Measurements from ENCODE around the gene SUPV3L1.

Gene SUPV3L1

DNA sequence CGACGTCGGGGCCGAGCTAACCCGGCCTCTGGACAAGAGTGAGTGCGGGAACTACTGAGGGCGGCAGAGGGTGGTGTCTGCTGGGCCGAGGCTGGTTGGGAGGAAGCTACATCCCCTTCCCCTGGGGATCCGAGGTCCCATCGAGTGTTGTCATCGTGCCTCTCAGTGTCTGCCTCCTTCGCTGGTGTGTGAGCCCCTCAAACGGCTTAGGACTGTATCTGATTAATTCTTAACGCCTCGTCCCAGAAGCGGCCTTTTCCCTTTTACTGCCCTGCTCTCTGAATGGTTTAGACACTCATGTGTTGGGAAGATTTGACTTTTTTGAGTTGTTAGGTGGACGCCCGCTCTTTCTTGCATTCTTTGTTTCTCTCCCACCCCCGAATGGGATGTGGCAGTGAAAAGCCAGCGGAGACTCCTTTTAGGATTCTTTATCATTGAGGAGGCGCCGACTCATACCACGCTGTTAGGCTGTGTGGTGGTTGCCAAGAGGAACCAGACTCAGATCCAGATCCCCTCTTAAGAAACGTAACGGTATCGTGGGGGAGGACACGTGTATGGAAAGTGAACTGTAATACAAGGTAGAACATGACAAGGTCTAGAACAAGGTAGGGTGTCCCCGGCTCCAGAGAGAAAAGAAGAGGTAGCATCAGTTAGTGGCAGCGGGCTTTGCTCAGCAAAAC is 631 bp downstream of the SUPV3L1 start:
- TF ChIP-seq ZBTB7A (IDR thresholded peaks at IDR 0.05; ENCODE audit: low read depth): no peak
- no peak for TF ChIP-seq CEBPB (IDR thresholded peaks at IDR 0.05)
- no peak for TF ChIP-seq RAD21 (IDR thresholded peaks at IDR 0.05; ENCODE audit: low read depth)
- TF ChIP-seq NFIC (IDR thresholded peaks at IDR 0.05): no peak
- TF ChIP-seq EGR1 (IDR thresholded peaks at IDR 0.05): no peak
- TF ChIP-seq, protein P1, sequence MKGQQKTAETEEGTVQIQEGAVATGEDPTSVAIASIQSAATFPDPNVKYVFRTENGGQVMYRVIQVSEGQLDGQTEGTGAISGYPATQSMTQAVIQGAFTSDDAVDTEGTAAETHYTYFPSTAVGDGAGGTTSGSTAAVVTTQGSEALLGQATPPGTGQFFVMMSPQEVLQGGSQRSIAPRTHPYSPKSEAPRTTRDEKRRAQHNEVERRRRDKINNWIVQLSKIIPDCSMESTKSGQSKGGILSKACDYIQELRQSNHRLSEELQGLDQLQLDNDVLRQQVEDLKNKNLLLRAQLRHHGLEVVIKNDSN (IDR thresholded peaks at IDR 0.05): no peak
- no peak for TF ChIP-seq TEAD4 (IDR thresholded peaks at IDR 0.05)
- TF ChIP-seq EP300 (IDR thresholded peaks at IDR 0.05; ENCODE audit: borderline replicate concordance): no peak
- TF ChIP-seq, protein P2, sequence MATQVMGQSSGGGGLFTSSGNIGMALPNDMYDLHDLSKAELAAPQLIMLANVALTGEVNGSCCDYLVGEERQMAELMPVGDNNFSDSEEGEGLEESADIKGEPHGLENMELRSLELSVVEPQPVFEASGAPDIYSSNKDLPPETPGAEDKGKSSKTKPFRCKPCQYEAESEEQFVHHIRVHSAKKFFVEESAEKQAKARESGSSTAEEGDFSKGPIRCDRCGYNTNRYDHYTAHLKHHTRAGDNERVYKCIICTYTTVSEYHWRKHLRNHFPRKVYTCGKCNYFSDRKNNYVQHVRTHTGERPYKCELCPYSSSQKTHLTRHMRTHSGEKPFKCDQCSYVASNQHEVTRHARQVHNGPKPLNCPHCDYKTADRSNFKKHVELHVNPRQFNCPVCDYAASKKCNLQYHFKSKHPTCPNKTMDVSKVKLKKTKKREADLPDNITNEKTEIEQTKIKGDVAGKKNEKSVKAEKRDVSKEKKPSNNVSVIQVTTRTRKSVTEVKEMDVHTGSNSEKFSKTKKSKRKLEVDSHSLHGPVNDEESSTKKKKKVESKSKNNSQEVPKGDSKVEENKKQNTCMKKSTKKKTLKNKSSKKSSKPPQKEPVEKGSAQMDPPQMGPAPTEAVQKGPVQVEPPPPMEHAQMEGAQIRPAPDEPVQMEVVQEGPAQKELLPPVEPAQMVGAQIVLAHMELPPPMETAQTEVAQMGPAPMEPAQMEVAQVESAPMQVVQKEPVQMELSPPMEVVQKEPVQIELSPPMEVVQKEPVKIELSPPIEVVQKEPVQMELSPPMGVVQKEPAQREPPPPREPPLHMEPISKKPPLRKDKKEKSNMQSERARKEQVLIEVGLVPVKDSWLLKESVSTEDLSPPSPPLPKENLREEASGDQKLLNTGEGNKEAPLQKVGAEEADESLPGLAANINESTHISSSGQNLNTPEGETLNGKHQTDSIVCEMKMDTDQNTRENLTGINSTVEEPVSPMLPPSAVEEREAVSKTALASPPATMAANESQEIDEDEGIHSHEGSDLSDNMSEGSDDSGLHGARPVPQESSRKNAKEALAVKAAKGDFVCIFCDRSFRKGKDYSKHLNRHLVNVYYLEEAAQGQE (IDR thresholded peaks at IDR 0.05; ENCODE audit: low read depth): no peak
- TF ChIP-seq, protein P3, sequence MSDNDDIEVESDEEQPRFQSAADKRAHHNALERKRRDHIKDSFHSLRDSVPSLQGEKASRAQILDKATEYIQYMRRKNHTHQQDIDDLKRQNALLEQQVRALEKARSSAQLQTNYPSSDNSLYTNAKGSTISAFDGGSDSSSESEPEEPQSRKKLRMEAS (IDR thresholded peaks at IDR 0.05): no peak
- no peak for TF ChIP-seq TAF1 (IDR thresholded peaks at IDR 0.05; ENCODE audit: low read depth)
- no peak for TF ChIP-seq TCF12 (IDR thresholded peaks at IDR 0.05; ENCODE audit: low read depth)
- no peak for TF ChIP-seq FOXM1 (IDR thresholded peaks at IDR 0.05; ENCODE audit: borderline replicate concordance, low read depth)

DNA sequence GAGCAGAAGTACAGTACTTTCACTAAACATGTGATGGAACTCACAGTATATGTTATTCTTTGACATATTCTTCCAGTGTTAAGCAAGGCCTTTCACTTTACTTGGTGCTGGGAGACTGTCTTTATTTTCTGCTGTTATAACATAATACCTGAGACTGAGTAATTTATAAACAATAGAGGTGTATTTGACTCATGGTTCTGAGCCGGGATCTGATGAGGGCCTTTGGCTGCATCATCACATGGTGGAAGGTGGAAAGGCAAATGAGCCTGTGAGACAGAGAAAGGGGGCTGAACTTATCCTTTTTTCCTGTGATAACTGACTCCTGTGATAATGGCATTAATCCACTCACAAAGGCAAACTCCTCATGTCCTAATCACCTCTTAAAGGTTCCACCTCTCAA is 1.4 kb downstream of the SUPV3L1 start:
- TF ChIP-seq CREB1 (IDR thresholded peaks at IDR 0.05; ENCODE audit: low read depth) (no peak), ZBTB7A (IDR thresholded peaks at IDR 0.05; ENCODE audit: low read depth) (no peak), NFIC (IDR thresholded peaks at IDR 0.05) (no peak)
- TF ChIP-seq, protein P3 (IDR thresholded peaks at IDR 0.05): no peak

DNA sequence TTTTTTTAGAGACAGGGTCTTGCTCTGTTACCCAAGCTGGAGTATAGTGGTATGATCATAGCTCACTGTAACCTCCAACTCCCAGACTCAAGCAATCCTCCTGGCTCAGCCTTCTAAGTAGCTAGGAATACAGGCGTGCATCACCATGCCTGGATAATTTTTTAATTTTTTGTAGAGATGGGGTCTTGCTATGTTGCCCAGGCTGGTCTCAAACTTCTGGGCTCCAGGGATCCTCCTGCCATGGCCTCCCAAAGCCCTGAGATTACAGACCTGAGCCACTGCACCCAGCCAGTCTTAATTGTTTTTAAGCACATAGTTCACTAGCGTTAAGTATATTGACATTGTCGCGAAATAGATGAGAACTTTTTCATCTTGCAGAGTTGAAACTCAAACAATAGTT is 2.0 kb downstream of the SUPV3L1 start:
- TF ChIP-seq YY1 (IDR thresholded peaks at IDR 0.05; ENCODE audit: low read depth): no peak

DNA sequence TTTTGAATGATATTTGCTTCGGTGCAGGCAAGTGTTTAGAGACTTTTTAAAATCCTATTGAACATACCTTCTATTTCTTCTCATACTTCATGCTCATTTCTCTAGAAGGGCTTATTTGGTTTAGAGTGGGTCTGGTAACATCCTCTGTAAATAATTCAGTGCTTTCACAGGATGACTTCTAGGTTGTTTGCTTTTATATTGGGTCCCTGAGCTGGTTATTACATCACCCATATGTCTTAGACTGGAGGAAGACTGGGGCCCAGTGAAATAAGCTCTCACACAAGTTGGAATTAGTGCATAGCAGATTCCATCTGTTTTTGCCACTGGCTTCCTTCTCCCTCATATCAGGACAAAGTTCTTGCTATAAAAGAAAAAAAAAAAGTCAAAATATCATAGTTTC is 6.5 kb downstream of the SUPV3L1 start:
- TF ChIP-seq TAF1 (IDR thresholded peaks at IDR 0.05; ENCODE audit: low read depth) (no peak), YY1 (IDR thresholded peaks at IDR 0.05; ENCODE audit: low read depth) (no peak), FOXM1 (IDR thresholded peaks at IDR 0.05; ENCODE audit: borderline replicate concordance, low read depth) (no peak), TCF12 (IDR thresholded peaks at IDR 0.05; ENCODE audit: low read depth) (no peak), TEAD4 (IDR thresholded peaks at IDR 0.05) (no peak), EGR1 (IDR thresholded peaks at IDR 0.05) (no peak), ZBTB7A (IDR thresholded peaks at IDR 0.05; ENCODE audit: low read depth) (no peak), EP300 (IDR thresholded peaks at IDR 0.05; ENCODE audit: borderline replicate concordance) (no peak), CEBPB (IDR thresholded peaks at IDR 0.05) (no peak), NFIC (IDR thresholded peaks at IDR 0.05) (no peak), RAD21 (IDR thresholded peaks at IDR 0.05; ENCODE audit: low read depth) (no peak), CREB1 (IDR thresholded peaks at IDR 0.05; ENCODE audit: low read depth) (no peak)
- TF ChIP-seq, protein P1 (IDR thresholded peaks at IDR 0.05): no peak
- TF ChIP-seq, protein P3 (IDR thresholded peaks at IDR 0.05): no peak
- TF ChIP-seq, protein P2 (IDR thresholded peaks at IDR 0.05; ENCODE audit: low read depth): no peak

DNA sequence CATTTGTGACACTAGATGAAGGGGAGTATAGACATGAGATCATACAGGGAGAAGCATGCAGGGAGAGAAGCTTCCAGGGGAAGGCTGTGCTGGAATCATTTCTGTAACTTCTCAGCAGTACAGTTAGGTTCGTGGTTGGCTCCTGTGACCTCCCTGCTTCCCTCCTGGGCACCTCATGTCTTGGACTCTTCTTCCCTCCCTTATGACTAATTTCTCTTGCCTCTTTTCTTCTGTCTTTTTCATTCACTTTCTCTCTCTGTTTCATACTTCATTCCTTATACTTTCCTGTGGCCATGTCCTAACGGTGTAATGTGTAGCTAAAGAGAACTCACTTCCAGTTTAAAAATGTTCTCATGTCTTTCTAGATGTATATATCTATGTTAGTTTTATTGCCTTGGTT is 21.0 kb downstream of the SUPV3L1 start:
- TF ChIP-seq EP300 (IDR thresholded peaks at IDR 0.05; ENCODE audit: borderline replicate concordance) (no peak), EGR1 (IDR thresholded peaks at IDR 0.05) (no peak), TCF12 (IDR thresholded peaks at IDR 0.05; ENCODE audit: low read depth) (no peak)

DNA sequence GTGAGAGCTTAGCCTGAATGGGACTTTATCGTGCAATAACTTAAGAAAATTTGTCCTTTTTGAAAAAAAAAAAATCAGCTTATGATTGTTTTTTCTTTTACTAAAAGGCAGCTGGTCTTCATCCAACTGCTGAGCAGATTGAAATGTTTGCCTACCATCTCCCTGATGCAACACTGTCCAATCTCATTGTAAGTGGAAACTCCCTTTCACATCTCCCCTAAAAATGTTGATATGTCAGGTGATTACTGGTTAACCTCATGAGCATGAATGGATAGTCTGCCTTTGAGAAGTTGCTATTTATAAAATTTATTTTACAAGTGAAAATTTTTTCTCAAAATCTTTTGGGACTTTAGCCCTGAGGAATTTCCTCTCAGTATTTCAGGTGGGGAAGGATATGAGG is 22.3 kb downstream of the SUPV3L1 start:
- TF ChIP-seq YY1 (IDR thresholded peaks at IDR 0.05; ENCODE audit: low read depth) (no peak), FOXM1 (IDR thresholded peaks at IDR 0.05; ENCODE audit: borderline replicate concordance, low read depth) (no peak), TEAD4 (IDR thresholded peaks at IDR 0.05) (no peak), TCF12 (IDR thresholded peaks at IDR 0.05; ENCODE audit: low read depth) (no peak), ZBTB7A (IDR thresholded peaks at IDR 0.05; ENCODE audit: low read depth) (no peak), TAF1 (IDR thresholded peaks at IDR 0.05; ENCODE audit: low read depth) (no peak), EP300 (IDR thresholded peaks at IDR 0.05; ENCODE audit: borderline replicate concordance) (no peak), CEBPB (IDR thresholded peaks at IDR 0.05) (no peak), EGR1 (IDR thresholded peaks at IDR 0.05) (no peak), RAD21 (IDR thresholded peaks at IDR 0.05; ENCODE audit: low read depth) (no peak), NFIC (IDR thresholded peaks at IDR 0.05) (no peak), CREB1 (IDR thresholded peaks at IDR 0.05; ENCODE audit: low read depth) (no peak)
- TF ChIP-seq, protein P2 (IDR thresholded peaks at IDR 0.05; ENCODE audit: low read depth): no peak
- TF ChIP-seq, protein P3 (IDR thresholded peaks at IDR 0.05): no peak
- TF ChIP-seq, protein P1 (IDR thresholded peaks at IDR 0.05): no peak

All from Ishikawa (cell line).